Lower leg skin (tissue), 4 donors: Measurements from ENCODE around the gene PNLIPRP2. TPM values are rescaled to one million over a fixed set of nuclear protein-coding genes. Genes with fewer than 3 reads are reported as not detected.

Experiments
- DNase-seq, 2 donors: peaks; one replicate each; pipeline ENCODE4 v3.0.0-alpha.2; 2019; ENCODE audit warnings: low spot score in 2 of 2
- H3K4me3 ChIP-seq: fragments of 200-600 bp; sonication (generic); 2 replicates; pipeline ENCODE4 v1.5.1; 2017; ENCODE audit warnings: mild to moderate bottlenecking, low read depth; ENCODE audit not compliant: poor library complexity, severe bottlenecking
- POLR2A ChIP-seq, 2 donors: fragments of 450-650 bp; IDR thresholded peaks; one replicate each; pipeline ENCODE4 v1.6.1; 2016 to 2017; ENCODE audit warnings: antibody characterized with exemption in 2 of 2, mild to moderate bottlenecking in 1 of 2, moderate library complexity in 1 of 2
- WGBS, 2 donors: methylation state at CpG; one replicate each; pipeline ENCODE4 v1.1.5; 2018; 5-methylcytosine and 5-hydroxymethylcytosine counted together
- intact Hi-C: fragments of 100-400 bp; cut with DNase I; formaldehyde crosslinking; loops from one replicate; pipeline ENCODE4 v1.15.0; 2023; ENCODE audit warnings: low total_unique reads
- total RNA-seq, 4 donors: library from RNA; depleted of rRNA; stranded (reverse); fragments of >200 nt; gene quantifications; one replicate each; pipeline ENCODE4 v1.1.0, GENCODE V29; 2016
- TF ChIP-seq, protein P1 (sequence below), 3 donors: fragments of 450-650 bp; IDR thresholded peaks; one replicate each; pipeline ENCODE4 v1.5.1; 2016; ENCODE audit warnings: antibody characterized with exemption in 3 of 3, mild to moderate bottlenecking in 3 of 3, moderate library complexity in 2 of 3

PNLIPRP2 gene
- total RNA-seq, 4 donors from 2014 or later = 0.29 TPM; not detected in 3

DNA sequence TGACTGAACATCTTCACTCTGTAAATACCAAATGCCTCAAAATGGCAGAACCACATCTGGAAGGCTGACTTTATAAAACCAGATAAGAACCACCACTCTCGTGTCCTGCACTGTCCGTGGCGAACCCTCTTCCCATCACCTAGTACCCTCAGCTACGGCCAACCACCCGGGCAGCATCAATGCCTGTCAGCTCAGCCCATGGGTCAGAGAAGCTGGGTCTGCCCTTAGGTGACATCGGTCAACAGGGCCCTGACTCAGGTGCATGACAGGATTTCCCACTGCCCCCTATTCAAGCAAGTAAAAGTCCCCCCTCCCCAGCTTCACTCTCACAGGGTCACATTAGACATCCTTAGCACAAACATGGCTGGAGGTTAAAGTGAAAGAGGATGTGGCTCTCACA is 65.1 kb downstream of the PNLIPRP2 start:
- intact Hi-C loops = no loop called here
- WGBS, 2 donors = 95 to 96% methylated on average over 6 of the region's 6 CpGs
- TF ChIP-seq POLR2A (IDR thresholded peaks at IDR 0.05) = no peak
- TF ChIP-seq, protein P1, sequence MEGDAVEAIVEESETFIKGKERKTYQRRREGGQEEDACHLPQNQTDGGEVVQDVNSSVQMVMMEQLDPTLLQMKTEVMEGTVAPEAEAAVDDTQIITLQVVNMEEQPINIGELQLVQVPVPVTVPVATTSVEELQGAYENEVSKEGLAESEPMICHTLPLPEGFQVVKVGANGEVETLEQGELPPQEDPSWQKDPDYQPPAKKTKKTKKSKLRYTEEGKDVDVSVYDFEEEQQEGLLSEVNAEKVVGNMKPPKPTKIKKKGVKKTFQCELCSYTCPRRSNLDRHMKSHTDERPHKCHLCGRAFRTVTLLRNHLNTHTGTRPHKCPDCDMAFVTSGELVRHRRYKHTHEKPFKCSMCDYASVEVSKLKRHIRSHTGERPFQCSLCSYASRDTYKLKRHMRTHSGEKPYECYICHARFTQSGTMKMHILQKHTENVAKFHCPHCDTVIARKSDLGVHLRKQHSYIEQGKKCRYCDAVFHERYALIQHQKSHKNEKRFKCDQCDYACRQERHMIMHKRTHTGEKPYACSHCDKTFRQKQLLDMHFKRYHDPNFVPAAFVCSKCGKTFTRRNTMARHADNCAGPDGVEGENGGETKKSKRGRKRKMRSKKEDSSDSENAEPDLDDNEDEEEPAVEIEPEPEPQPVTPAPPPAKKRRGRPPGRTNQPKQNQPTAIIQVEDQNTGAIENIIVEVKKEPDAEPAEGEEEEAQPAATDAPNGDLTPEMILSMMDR (IDR thresholded peaks at IDR 0.05) = no peak
- DNase-seq = no peak
- no peak overlapping the region for H3K4me3 ChIP-seq

GRCh38 chr10:116686632-116687031 is 65.9 kb downstream of the PNLIPRP2 start:
- intact Hi-C loops = no loop called here
- no peak for DNase-seq
- TF ChIP-seq, protein P1 (IDR thresholded peaks at IDR 0.05) = no peak
- TF ChIP-seq POLR2A (IDR thresholded peaks at IDR 0.05) = no peak
- H3K4me3 ChIP-seq = no peak overlapping the region
- WGBS, 2 donors = 96 to 98% methylated on average over 3 of the region's 3 CpGs

GRCh38 chr10:116687633-116688032 is 66.9 kb downstream of the PNLIPRP2 start:
- TF ChIP-seq POLR2A (IDR thresholded peaks at IDR 0.05) = no peak
- TF ChIP-seq, protein P1 (IDR thresholded peaks at IDR 0.05) = no peak
- intact Hi-C loops = no loop called here
- no peak for DNase-seq
- WGBS, 2 donors = 72 to 79% methylated on average over 6 of the region's 6 CpGs
- no peak overlapping the region for H3K4me3 ChIP-seq

GRCh38 chr10:116688241-116688711 is 67.5 kb downstream of the PNLIPRP2 start:
- TF ChIP-seq, protein P1 (IDR thresholded peaks at IDR 0.05) = no peak
- no peak for TF ChIP-seq POLR2A (IDR thresholded peaks at IDR 0.05)
- WGBS, 2 donors = 52 to 64% methylated on average over 7 of the region's 7 CpGs
- no peak for DNase-seq
- intact Hi-C loops = no loop called here
- H3K4me3 ChIP-seq = no peak overlapping the region

GRCh38 chr10:116688741-116689495 is 68.2 kb downstream of the PNLIPRP2 start:
- no peak for DNase-seq
- intact Hi-C loops = no loop called here
- TF ChIP-seq, protein P1 (IDR thresholded peaks at IDR 0.05) = no peak
- TF ChIP-seq POLR2A (IDR thresholded peaks at IDR 0.05) = no peak
- H3K4me3 ChIP-seq = no peak overlapping the region
- WGBS, 2 donors = 75 to 82% methylated on average over 7 of the region's 7 CpGs
